ENCODE data around the gene RAB11FIP4. TPM values are rescaled to one million over a fixed set of nuclear protein-coding genes. Genes with fewer than 3 reads are reported as not detected.
A peak's percentile ranks its signal among the peaks of the same experiment; 100 is the strongest.

Gene RAB11FIP4
- total RNA-seq, 2 donors from 2014 or later = 22.5 to 30.8 TPM

DNA sequence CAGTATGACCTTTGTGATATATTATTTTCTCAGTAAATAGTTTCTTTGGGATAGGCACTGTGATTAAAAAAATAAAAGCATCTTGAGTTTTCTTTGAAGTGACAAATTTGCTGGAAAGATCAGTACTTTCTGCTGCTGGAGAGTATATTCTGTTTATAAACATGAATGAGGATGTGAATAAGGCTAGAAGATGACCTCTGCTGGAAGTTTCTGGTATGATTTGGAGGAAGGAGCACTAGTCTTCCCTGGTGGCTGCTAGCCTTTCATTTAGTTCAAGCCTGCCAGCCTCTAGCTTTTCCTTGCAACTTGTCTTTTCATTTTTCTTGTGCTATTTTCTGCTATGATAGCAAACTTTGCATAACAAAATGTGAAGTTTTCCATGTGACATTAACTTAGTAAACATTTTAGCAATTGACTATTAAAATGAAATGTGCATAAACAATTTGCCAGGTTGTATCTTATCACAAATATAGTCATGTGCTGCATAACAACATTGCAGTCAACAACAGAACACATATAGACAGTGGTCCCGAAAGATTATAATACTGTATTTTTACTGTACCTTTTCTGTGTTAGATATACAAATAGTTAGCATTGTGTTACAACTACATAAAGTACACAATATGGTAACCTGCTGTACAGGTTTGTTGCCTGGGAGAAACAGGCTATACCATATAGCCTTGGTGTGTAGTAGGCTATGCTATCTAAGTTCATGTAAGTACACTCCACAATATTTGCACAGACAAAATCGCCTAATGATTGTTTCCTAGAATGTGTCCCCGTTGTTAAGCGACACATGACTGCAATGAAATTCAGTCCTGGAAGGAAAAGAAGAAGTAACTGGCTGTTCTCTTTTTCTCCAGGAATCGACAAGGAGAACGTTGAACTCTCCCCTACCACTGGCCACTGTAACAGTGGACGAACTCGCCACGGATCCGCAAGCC, 18.1 kb upstream of the RAB11FIP4 start:
- 79% methylated on average over 10 of the region's 10 CpGs for WGBS

DNA sequence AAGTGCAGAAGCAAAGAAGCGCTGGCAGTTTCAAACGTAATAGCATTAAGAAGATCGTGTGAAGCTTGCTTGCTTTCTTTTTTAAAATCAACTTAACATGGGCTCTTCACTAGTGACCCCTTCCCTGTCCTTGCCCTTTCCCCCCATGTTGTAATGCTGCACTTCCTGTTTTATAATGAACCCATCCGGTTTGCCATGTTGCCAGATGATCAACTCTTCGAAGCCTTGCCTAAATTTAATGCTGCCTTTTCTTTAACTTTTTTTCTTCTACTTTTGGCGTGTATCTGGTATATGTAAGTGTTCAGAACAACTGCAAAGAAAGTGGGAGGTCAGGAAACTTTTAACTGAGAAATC, 17.4 kb upstream of the RAB11FIP4 start:
- WGBS = 85% methylated on average over 6 of the region's 6 CpGs
- Histone ChIP-seq H3K4me3 (no peak overlapping the region), H3K27me3 (replicated peaks; ENCODE audit: insufficient read depth) (no peaks in the 10 kb centered on the region), H3K4me1 (replicated peaks) (no peaks in the 10 kb centered on the region), H3K36me3 (no peaks in the 10 kb centered on the region), H3K27ac (no peak overlapping the region), H3K9me3 (no peaks in the 10 kb centered on the region)
- intact Hi-C loops (cut with DNase I) = no loop called here
- no peak for DNase-seq (ENCODE audit: low spot score)
- no peak for TF ChIP-seq POLR2AphosphoS5 (IDR thresholded peaks at IDR 0.05)
- TF ChIP-seq, protein P1, sequence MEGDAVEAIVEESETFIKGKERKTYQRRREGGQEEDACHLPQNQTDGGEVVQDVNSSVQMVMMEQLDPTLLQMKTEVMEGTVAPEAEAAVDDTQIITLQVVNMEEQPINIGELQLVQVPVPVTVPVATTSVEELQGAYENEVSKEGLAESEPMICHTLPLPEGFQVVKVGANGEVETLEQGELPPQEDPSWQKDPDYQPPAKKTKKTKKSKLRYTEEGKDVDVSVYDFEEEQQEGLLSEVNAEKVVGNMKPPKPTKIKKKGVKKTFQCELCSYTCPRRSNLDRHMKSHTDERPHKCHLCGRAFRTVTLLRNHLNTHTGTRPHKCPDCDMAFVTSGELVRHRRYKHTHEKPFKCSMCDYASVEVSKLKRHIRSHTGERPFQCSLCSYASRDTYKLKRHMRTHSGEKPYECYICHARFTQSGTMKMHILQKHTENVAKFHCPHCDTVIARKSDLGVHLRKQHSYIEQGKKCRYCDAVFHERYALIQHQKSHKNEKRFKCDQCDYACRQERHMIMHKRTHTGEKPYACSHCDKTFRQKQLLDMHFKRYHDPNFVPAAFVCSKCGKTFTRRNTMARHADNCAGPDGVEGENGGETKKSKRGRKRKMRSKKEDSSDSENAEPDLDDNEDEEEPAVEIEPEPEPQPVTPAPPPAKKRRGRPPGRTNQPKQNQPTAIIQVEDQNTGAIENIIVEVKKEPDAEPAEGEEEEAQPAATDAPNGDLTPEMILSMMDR (IDR thresholded peaks at IDR 0.05) = no peak

More for the DNA sequence above, 18.1 kb upstream of the RAB11FIP4 start:
- intact Hi-C loops (cut with DNase I) = no loop called here
- peak; percentile 30 for DNase-seq (ENCODE audit: low spot score)
- H3K4me1 ChIP-seq (replicated peaks) = no peaks in the 10 kb centered on the region
- H3K27me3 ChIP-seq (replicated peaks; ENCODE audit: insufficient read depth) = no peaks in the 10 kb centered on the region
- no peak overlapping the region for H3K27ac ChIP-seq
- TF ChIP-seq, protein P1 (IDR thresholded peaks at IDR 0.05) = peak in 3 of 4 experiments; percentile 34 to 58 (median 47)
- TF ChIP-seq POLR2A (IDR thresholded peaks at IDR 0.05) (no peak), POLR2AphosphoS5 (IDR thresholded peaks at IDR 0.05) (peak; percentile 9)
- H3K4me3 ChIP-seq = no peak overlapping the region
- no peaks in the 10 kb centered on the region for H3K9me3 ChIP-seq
- no peaks in the 10 kb centered on the region for H3K36me3 ChIP-seq

DNA sequence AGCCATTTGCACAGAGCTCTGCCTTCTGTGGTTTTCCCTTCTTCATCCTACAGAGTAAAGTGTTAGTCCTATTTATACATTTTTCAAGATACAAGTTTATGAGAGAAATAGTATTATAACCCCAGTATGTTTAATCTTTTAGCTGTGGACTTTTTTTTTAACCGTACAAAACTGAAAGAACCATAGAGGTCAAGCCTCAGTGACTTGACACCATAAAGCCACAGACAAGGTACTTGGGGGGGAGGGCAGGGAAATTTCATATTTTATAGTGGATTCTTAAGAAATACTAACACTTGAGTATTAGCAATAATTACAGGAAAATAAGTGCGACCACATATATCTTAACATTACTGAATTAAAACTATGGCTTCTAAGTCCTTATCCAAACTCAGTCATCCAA, 17.0 kb upstream of the RAB11FIP4 start:
- Histone ChIP-seq H3K4me1 (replicated peaks) (no peaks in the 10 kb centered on the region), H3K27me3 (replicated peaks; ENCODE audit: insufficient read depth) (no peaks in the 10 kb centered on the region), H3K36me3 (no peaks in the 10 kb centered on the region), H3K9me3 (no peaks in the 10 kb centered on the region), H3K27ac (no peak overlapping the region), H3K4me3 (no peak overlapping the region)
- intact Hi-C loops (cut with DNase I) = no loop called here
- TF ChIP-seq POLR2AphosphoS5 (IDR thresholded peaks at IDR 0.05) (no peak), POLR2A (IDR thresholded peaks at IDR 0.05) (no peak)
- TF ChIP-seq, protein P1 (IDR thresholded peaks at IDR 0.05) = no peak
- 98% methylated on average over 2 of the region's 2 CpGs for WGBS
- no peak for DNase-seq (ENCODE audit: low spot score)

DNA sequence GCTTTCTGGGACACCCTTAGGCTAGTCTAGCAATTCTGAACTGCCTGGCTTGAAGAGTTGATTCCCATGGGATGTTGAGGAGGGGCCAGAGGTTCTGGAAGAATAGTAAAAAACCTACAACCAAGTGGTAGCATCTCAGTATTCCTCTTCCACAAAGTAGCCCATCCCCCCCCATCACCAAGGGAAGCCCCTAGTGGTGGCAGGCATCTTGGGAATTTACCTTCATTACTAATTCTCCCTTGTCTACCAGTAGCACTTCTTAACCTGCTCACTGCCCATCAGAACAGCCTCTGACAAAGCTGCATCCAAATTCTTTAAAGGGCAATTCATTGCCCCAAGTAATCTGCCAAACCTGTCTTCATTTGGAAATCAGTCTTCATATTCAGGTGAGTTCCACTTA, 12.8 kb upstream of the RAB11FIP4 start:
- H3K4me1 ChIP-seq (replicated peaks) = no peaks in the 10 kb centered on the region
- DNase-seq (ENCODE audit: low spot score) = no peak
- intact Hi-C loops (cut with DNase I) = no loop called here
- TF ChIP-seq, protein P1 (IDR thresholded peaks at IDR 0.05) = no peak
- TF ChIP-seq POLR2AphosphoS5 (IDR thresholded peaks at IDR 0.05) = no peak
- TF ChIP-seq POLR2A (IDR thresholded peaks at IDR 0.05) = no peak
- H3K36me3 ChIP-seq = no peaks in the 10 kb centered on the region
- H3K4me3 ChIP-seq = no peak overlapping the region
- no peak overlapping the region for H3K27ac ChIP-seq
- H3K9me3 ChIP-seq = no peaks in the 10 kb centered on the region
- no peaks in the 10 kb centered on the region for H3K27me3 ChIP-seq (replicated peaks; ENCODE audit: insufficient read depth)

Data from prostate gland (tissue), 2 donors.